A673 (cell line): ENCODE data around the gene TGM2. TPM values are rescaled to one million over a fixed set of nuclear protein-coding genes. Genes with fewer than 3 reads are reported as not detected.

Experiments
- BruUV-seq: library from RNA; stranded (reverse); fragments of 400-500 nt; replicated peaks from 2 replicates; lab custom pipeline; 2021; lab: Mats Ljungman, UMichigan
- CTCF ChIA-PET: fragments of 300-600 bp; sonication (Branson Sonifier 250); formaldehyde crosslinking; loops from one replicate; lab custom pipeline; 2022; ENCODE audit warnings: antibody characterized with exemption; lab: Charles Lee
- POLR2A ChIA-PET: fragments of 300-600 bp; sonication (Branson Sonifier 250); formaldehyde crosslinking; loops from one replicate; lab custom pipeline; 2022; ENCODE audit warnings: antibody characterized with exemption; ENCODE audit not compliant: low non-redundant PET; lab: Charles Lee
- DNase-seq: peaks from one replicate; pipeline ENCODE4 v3.0.0-alpha.2; 2015; ENCODE audit warnings: low spot score
- H3K27ac ChIP-seq: fragments of 200-600 bp; sonication (generic); 2 replicates; pipeline ENCODE4 v1.5.1; 2016; ENCODE audit warnings: mixed run types, low read depth, mild to moderate bottlenecking, mixed read lengths, antibody characterized with exemption, low read length; ENCODE audit not compliant: poor library complexity, severe bottlenecking
- H3K27me3 ChIP-seq: fragments of 200-600 bp; sonication (generic); replicated peaks from 2 replicates; pipeline ENCODE4 v1.6.1; 2017; ENCODE audit warnings: mixed run types, low read depth, mild to moderate bottlenecking, mixed read lengths, antibody characterized with exemption, low read length; ENCODE audit not compliant: insufficient read depth, poor library complexity
- H3K36me3 ChIP-seq: fragments of 200-600 bp; sonication (generic); 2 replicates; pipeline ENCODE4 v1.6.1; 2016; ENCODE audit warnings: mixed run types, mild to moderate bottlenecking, mixed read lengths, antibody characterized with exemption, low read length; ENCODE audit not compliant: insufficient read depth, poor library complexity, severe bottlenecking
- H3K4me1 ChIP-seq: fragments of 200-600 bp; sonication (generic); 2 replicates; pipeline ENCODE4 v1.6.1; 2017; ENCODE audit warnings: mixed run types, mild to moderate bottlenecking, mixed read lengths, antibody characterized with exemption, low read length; ENCODE audit not compliant: insufficient read depth, poor library complexity, severe bottlenecking
- H3K4me3 ChIP-seq: fragments of 200-600 bp; sonication (generic); 2 replicates; pipeline ENCODE4 v1.5.1; 2016; ENCODE audit warnings: low read depth, mixed run types, mild to moderate bottlenecking, mixed read lengths, low read length; ENCODE audit not compliant: poor library complexity, severe bottlenecking
- H3K9me3 ChIP-seq: fragments of 200-600 bp; sonication (generic); 2 replicates; pipeline ENCODE4 v1.6.1; 2016; ENCODE audit warnings: mixed run types, low read depth, mild to moderate bottlenecking, mixed read lengths, antibody characterized with exemption, low read length; ENCODE audit not compliant: poor library complexity, severe bottlenecking
- CTCF ChIP-seq: fragments of 300-800, 200-600 bp; sonication (generic); conservative IDR thresholded peaks from 2 replicates; pipeline ENCODE4 v1.5.1; 2017; ENCODE audit warnings: low read depth, mild to moderate bottlenecking, antibody characterized with exemption, low read length, moderate library complexity, mixed read lengths
- EZH2 ChIP-seq: fragments of 200-600 bp; sonication (generic); IDR thresholded peaks from 2 replicates; pipeline ENCODE4 v1.6.1; 2017; ENCODE audit warnings: borderline replicate concordance, low read depth, mild to moderate bottlenecking, mixed read lengths, antibody characterized with exemption, low read length; ENCODE audit not compliant: poor library complexity, severe bottlenecking
- intact Hi-C: fragments of 100-400 bp; cut with micrococcal nuclease; formaldehyde crosslinking; loops from one replicate; pipeline ENCODE4 v1.10.0; 2022; ENCODE audit not compliant: unreplicated experiment
- total RNA-seq: library from RNA; stranded (reverse); gene quantifications from 2 replicates; pipeline ENCODE4 v1.2.3, GENCODE V29; 2021

The TGM2 gene
- total RNA-seq, 1 experiment from 2014 or later, result 0.43 TPM

- TF ChIP-seq CTCF, result no peak
- TF ChIP-seq EZH2, result no peak
- DNase-seq, result no peak
- POLR2A ChIA-PET, result no interaction called here
- no peaks in the 10 kb centered on the region for H3K9me3 ChIP-seq
- no peaks in the 10 kb centered on the region for H3K4me1 ChIP-seq
- CTCF ChIA-PET, result interaction anchor here (0.7 kb wide), 3 partner anchors 29 to 1700 kb away, joined by 4 to 5 read pairs (median 4); no protein-coding TSS in a partner anchor
- H3K36me3 ChIP-seq, result no peaks in the 10 kb centered on the region
- no peaks in the 10 kb centered on the region for H3K27me3 ChIP-seq
- no TSS peak for BruUV-seq
- H3K27ac ChIP-seq, result no peak overlapping the region
- intact Hi-C loops, result no loop called here
- no peak overlapping the region for H3K4me3 ChIP-seq
Measured at GRCh38 chr20:38192323-38192885, 27.3 kb upstream of the TGM2 start.

GRCh38 chr20:38191654-38192053, 26.6 kb upstream of the TGM2 start:
- no TSS peak for BruUV-seq

GRCh38 chr20:38190936-38191371, 25.9 kb upstream of the TGM2 start:
- no peaks in the 10 kb centered on the region for H3K4me1 ChIP-seq
- H3K27me3 ChIP-seq, result no peaks in the 10 kb centered on the region
- no peak for DNase-seq
- POLR2A ChIA-PET, result no interaction called here
- H3K9me3 ChIP-seq, result no peaks in the 10 kb centered on the region
- no peaks in the 10 kb centered on the region for H3K36me3 ChIP-seq
- CTCF ChIA-PET, result no interaction called here
- no TSS peak for BruUV-seq
- TF ChIP-seq EZH2 (no peak), CTCF (no peak)
- H3K27ac ChIP-seq, result no peak overlapping the region
- H3K4me3 ChIP-seq, result no peak overlapping the region
- intact Hi-C loops, result no loop called here

More at GRCh38 chr20:38191654-38192053, 26.6 kb upstream of the TGM2 start:
- DNase-seq, result no peak
- intact Hi-C loops, result no loop called here
- no peaks in the 10 kb centered on the region for H3K36me3 ChIP-seq
- H3K4me1 ChIP-seq, result no peaks in the 10 kb centered on the region
- no peak overlapping the region for H3K4me3 ChIP-seq
- H3K27ac ChIP-seq, result no peak overlapping the region
- TF ChIP-seq CTCF (no peak), EZH2 (no peak)
- no peaks in the 10 kb centered on the region for H3K27me3 ChIP-seq
- ChIA-PET CTCF (interaction anchor here (0.7 kb wide), 2 partner anchors 30 to 575 kb away, joined by 4 to 5 read pairs; no protein-coding TSS in a partner anchor), POLR2A (no interaction called here)
- H3K9me3 ChIP-seq, result no peaks in the 10 kb centered on the region
